Activated naive CD4-positive, alpha-beta T cell treated with anti-CD3 and anti-CD28 coated beads for 36 hours (primary cell): ENCODE data around the gene IL10RB. TPM values are rescaled to one million over a fixed set of nuclear protein-coding genes. Genes with fewer than 3 reads are reported as not detected.
"Not testable (repeated sequence)": the region's sequence is repeated elsewhere in the genome, so short reads cannot be mapped to it uniquely, and the experiment has no call there.

Experiments used
- CTCF ChIA-PET: fragments of 350-600 bp; sonication (Branson Sonifier 250); formaldehyde crosslinking; loops from one replicate; lab custom pipeline; 2021; ENCODE audit warnings: antibody characterized with exemption; lab: Charles Lee
- DNase-seq: peaks from one replicate; pipeline ENCODE4 v3.0.0-alpha.2; 2020
- H3K27ac Mint-ChIP-seq: one replicate; pipeline ENCODE4 v1.8.0; 2021; ENCODE audit warnings: mild to moderate bottlenecking, mixed read lengths
- H3K27me3 Mint-ChIP-seq: one replicate; pipeline ENCODE4 v1.8.0; 2021; ENCODE audit warnings: low read depth, mixed read lengths
- H3K36me3 Mint-ChIP-seq: one replicate; pipeline ENCODE4 v1.8.0; 2021; ENCODE audit warnings: low read depth, mixed read lengths
- H3K4me1 Mint-ChIP-seq: one replicate; pipeline ENCODE4 v1.8.0; 2021; ENCODE audit warnings: low read depth, mixed read lengths
- H3K4me3 Mint-ChIP-seq: one replicate; pipeline ENCODE4 v1.8.0; 2021; ENCODE audit warnings: mild to moderate bottlenecking, moderate library complexity, mixed read lengths
- H3K9me3 Mint-ChIP-seq: one replicate; pipeline ENCODE4 v1.8.0; 2021; ENCODE audit warnings: mixed read lengths
- intact Hi-C: fragments of 100-400 bp; cut with micrococcal nuclease; formaldehyde crosslinking; loops from one replicate; pipeline ENCODE4 v1.15.1; 2023
- total RNA-seq, 2 experiments: library from RNA; stranded (reverse); gene quantifications; one replicate each; pipeline ENCODE4 v1.2.3, GENCODE V29; 2021

IL10RB gene
- total RNA-seq: 10 to 100 TPM; 23.9 TPM

DNA sequence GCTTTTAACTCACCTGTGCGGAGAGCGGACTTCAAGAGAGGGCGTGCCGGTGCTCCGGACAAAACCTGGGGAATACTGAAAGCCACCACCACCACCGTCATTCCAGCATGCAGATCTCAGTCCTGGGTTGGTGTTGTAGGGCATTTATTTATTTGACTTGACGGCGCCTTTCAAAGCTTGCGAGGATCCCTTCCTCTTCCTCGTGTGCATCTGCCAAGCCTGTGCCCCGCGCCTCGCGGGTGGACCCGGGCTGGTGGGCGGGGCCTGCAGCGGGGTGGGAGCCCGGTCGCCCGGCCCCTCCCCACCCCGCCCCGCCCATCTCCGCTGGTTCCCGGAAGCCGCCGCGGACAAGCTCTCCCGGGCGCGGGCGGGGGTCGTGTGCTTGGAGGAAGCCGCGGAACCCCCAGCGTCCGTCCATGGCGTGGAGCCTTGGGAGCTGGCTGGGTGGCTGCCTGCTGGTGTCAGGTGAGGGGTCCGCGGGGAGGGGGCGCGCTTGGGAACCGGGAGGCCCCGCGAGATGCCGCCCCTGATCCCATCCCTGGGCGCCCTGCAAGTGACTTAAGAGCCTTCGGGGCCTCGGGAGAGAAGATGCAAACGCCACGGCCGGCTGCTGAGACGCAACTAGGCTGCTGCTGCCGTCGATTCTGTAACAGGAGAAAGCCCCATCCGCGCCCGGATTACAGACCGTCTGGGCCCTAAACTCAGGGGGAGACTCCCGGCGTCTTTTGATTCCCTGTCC, at the start of gene IL10RB:
TSS of gene IL10RB (plus strand) at position 318 of the 739 bp plus-strand sequence. CDS start at position 417, 99 bp downstream.
- Mint-ChIP-seq H3K27ac (peak within 1 kb of the TSS; percentile 95), H3K4me1 (peaks cover 49% of the 10 kb centered on the region), H3K27me3 (no peaks in the 10 kb centered on the region), H3K9me3 (no peaks in the 10 kb centered on the region), H3K36me3 (peaks cover 40% of the 10 kb centered on the region), H3K4me3 (peak within 1 kb of the TSS; percentile 99)
- peak; percentile 65 for DNase-seq
- intact Hi-C loops: loop anchor here (1.0 to 2.0 kb wide), 3 partner anchors 35 to 115 kb away; no protein-coding TSS in a partner anchor
- CTCF ChIA-PET: interaction anchor here (0.7 to 1.8 kb wide), 5 partner anchors 28 to 103 kb away, joined by 3 to 6 read pairs (median 4); partner anchors contain the start of gene IFNAR1

DNA sequence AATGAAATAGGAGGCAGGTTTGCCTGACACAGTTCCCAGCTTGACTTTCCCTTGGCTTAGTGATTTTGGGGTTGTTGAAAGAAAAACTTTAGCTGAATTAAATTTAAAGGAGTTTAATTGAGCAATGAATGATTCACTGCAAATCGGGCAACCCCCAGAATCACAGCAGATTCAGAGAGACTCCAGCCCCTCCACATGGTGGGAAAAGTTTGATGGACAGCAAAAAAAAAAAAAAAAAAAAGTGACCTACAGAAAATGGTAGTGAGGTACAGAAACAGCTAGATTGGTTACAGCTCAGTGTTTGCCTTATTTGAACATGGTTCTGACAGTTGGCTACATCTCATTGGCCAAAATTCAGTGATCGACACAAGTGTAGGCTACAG, 49.0 kb upstream of the IL10RB start:
- H3K4me1 Mint-ChIP-seq: peaks cover 66% of the 10 kb centered on the region
- no peaks in the 10 kb centered on the region for H3K27me3 Mint-ChIP-seq
- intact Hi-C loops: no loop called here
- H3K27ac Mint-ChIP-seq: no peak overlapping the region
- DNase-seq: no peak
- no peak overlapping the region for H3K4me3 Mint-ChIP-seq
- CTCF ChIA-PET: interaction anchor here (0.7 to 0.9 kb wide), 3 partner anchors 19 to 146 kb away, joined by 3 to 5 read pairs (median 4); no protein-coding TSS in a partner anchor
- H3K36me3 Mint-ChIP-seq: no peaks in the 10 kb centered on the region
- H3K9me3 Mint-ChIP-seq: peaks cover 7% of the 10 kb centered on the region

DNA sequence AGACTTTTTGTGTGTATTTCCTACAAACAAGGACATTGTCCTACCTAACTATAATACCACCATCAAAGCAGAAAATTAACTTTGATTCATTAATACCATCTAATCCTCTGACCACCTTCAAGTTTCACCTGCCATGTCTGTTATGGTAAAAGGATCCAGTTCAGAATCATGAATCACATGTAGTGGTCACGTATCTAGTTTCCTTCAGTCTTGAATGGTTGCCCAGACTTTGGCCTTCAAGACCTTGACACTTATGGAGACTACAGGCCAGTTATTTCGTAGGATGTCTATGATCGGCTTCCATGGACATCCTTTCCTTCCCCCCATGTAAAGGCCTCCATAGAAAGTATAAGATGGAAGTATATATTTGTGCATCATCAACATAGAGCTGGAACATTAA, 46.9 kb upstream of the IL10RB start:
- DNase-seq: no peak
- Mint-ChIP-seq H3K36me3 (no peaks in the 10 kb centered on the region), H3K9me3 (peaks cover 7% of the 10 kb centered on the region), H3K27ac (no peak overlapping the region), H3K4me1 (peaks cover 45% of the 10 kb centered on the region), H3K4me3 (no peak overlapping the region), H3K27me3 (no peaks in the 10 kb centered on the region)
- intact Hi-C loops: no loop called here
- CTCF ChIA-PET: interaction anchor here (1.1 kb wide), 1 partner anchor 142 kb away, joined by 3 read pairs; no protein-coding TSS in a partner anchor

DNA sequence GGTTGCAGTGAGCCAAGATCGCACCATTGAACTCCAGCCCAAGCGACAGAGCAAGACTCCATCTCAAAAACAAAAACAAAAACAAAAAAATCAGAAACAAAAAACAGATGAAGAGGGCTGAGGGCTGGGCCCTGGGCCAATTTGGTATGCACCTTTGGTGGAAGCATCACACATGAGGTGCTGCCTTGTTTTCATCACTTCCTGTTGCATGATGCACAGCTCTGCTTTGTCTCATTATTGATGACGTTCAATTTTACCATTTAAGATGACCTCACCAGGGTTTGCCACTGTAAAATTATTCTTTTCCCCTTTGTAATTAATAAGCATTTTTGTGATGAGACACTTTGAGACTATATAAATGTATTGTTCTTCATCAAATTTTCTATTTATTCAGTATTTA, 46.2 kb upstream of the IL10RB start:
- DNase-seq: no peak
- no peaks in the 10 kb centered on the region for H3K36me3 Mint-ChIP-seq
- no peaks in the 10 kb centered on the region for H3K27me3 Mint-ChIP-seq
- no peak overlapping the region for H3K27ac Mint-ChIP-seq
- no peak overlapping the region for H3K4me3 Mint-ChIP-seq
- peaks cover 7% of the 10 kb centered on the region for H3K9me3 Mint-ChIP-seq
- peaks cover 40% of the 10 kb centered on the region for H3K4me1 Mint-ChIP-seq
- CTCF ChIA-PET: interaction anchor here (0.9 kb wide), 1 partner anchor 185 kb away, joined by 3 read pairs; no protein-coding TSS in a partner anchor
- intact Hi-C loops: no loop called here

DNA sequence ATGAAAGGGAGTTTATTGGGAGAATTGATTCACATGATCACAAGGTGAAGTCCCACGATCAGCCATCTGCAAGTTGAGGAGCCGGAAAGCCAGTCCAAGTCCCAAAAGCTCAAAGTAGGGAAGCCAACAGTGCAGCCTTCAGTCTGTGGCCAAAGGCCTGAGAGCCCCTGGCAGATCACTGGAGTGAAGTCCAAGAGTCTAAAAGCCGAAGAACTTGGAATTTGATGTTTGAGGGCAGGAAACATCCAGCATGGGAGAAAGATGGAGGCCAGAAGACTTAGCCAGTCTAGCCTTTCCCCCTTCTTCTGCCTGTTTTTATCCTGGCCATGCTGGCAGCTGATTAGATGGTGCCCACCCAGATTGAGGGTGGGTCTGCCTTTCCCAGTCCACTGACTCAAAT, 40.8 kb upstream of the IL10RB start:
- CTCF ChIA-PET: interaction anchor here (0.8 kb wide), 1 partner anchor 41 kb away, joined by 4 read pairs; no protein-coding TSS in a partner anchor
- H3K4me1 Mint-ChIP-seq: peaks cover 23% of the 10 kb centered on the region
- intact Hi-C loops, H3K4me3 Mint-ChIP-seq, DNase-seq, H3K9me3 Mint-ChIP-seq, H3K27ac Mint-ChIP-seq, H3K36me3 Mint-ChIP-seq, H3K27me3 Mint-ChIP-seq: not testable (repeated sequence)

DNA sequence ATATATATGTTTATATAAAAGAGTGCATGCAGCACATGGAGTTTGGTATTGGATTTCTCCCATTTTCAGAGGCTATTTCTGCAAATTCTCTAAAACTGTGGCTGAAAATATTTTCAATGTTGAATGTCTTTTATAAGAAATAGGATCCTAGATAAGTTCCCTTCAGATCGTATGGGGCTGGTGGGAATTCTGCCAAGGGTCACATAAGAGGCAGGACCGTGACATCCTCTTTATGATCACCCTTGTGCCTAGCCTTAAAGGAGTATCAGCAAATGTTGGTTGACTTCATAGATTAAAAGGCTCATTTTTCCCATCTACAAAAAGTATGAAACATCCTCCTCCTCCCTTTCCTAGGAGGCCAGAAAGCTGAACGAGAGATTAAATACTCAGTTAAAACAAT, 37.7 kb upstream of the IL10RB start:
- DNase-seq: no peak
- no peak overlapping the region for H3K27ac Mint-ChIP-seq
- H3K4me1 Mint-ChIP-seq: peaks cover 40% of the 10 kb centered on the region
- intact Hi-C loops: no loop called here
- CTCF ChIA-PET: no interaction called here
- no peaks in the 10 kb centered on the region for H3K9me3 Mint-ChIP-seq
- peaks cover 10% of the 10 kb centered on the region for H3K36me3 Mint-ChIP-seq
- no peak overlapping the region for H3K4me3 Mint-ChIP-seq
- no peaks in the 10 kb centered on the region for H3K27me3 Mint-ChIP-seq

DNA sequence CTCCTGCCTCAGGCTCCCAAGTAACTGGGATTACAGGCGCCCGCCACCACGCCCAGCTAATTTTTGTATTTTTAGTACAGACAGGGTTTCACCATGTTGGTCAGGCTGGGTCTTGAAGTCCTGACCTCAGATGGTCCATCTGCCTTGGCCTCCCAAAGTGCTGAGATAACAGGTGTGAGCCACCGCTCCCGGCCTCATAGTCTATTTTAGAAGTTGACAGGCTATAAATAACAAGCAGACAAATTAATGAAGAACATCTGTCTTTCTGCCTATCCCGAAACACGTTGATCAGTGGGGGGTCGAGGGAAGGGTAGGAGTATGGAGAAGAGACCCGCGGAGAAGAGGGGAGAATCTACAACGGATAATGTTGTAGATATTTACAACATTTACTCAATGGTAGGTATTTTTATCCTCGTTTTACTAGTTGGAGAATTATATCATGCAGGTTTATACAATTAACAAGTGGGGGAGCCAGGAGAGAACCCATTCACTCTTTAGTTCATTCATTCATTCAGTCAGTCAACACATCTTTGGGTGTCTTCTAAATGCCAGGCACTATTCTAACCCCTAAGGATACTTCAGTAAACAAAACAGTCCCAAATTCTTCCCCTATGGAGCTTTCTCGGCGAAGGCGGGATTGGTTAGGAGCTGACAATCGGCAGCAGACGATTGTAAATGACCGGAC, 36.9 kb upstream of the IL10RB start:
- H3K4me3 Mint-ChIP-seq: peak overlapping the region; percentile 89
- intact Hi-C loops: no loop called here
- no peaks in the 10 kb centered on the region for H3K27me3 Mint-ChIP-seq
- H3K9me3 Mint-ChIP-seq: no peaks in the 10 kb centered on the region
- H3K36me3 Mint-ChIP-seq: peaks cover 10% of the 10 kb centered on the region
- no peak for DNase-seq
- CTCF ChIA-PET: no interaction called here
- peaks cover 45% of the 10 kb centered on the region for H3K4me1 Mint-ChIP-seq
- peak overlapping the region; percentile 77 for H3K27ac Mint-ChIP-seq

DNA sequence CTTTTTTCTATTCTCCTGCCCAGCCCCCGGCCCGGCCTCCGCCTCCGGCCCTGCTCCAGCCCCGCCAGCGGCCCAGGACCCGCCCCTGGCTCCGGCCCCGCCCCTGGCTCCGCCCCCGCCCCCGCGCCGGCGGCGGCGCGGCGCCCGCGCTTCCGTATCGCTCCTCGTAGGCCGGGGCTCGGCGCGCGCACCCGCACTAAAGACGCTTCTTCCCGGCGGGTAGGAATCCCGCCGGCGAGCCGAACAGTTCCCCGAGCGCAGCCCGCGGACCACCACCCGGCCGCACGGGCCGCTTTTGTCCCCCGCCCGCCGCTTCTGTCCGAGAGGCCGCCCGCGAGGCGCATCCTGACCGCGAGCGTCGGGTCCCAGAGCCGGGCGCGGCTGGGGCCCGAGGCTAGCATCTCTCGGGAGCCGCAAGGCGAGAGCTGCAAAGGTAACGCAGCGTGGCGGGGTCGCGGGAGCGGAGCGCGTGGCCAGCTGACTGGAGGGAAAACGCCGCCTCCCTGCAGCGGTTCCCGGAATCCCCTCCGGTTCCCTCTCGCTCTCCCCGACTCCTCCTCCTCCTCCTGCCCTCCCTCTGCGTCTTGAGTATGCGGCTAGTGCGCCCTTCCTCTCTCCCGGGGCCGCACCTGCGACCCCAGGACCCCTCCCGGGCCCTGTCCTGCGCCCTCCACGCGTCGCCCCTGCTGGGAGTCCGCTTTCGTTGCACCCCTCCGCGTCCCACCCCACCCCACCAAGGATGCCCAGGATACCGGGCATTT, 36.2 kb upstream of the IL10RB start, which contains the start of gene IFNAR2:
TSS of gene IFNAR2 (plus strand) at position 155 of the 761 bp plus-strand sequence. CDS start 11,985 bp downstream, outside the sequence.
- Mint-ChIP-seq H3K4me3 (peak within 1 kb of the TSS; percentile 89), H3K27ac (peak within 1 kb of the TSS; percentile 92), H3K36me3 (peaks cover 10% of the 10 kb centered on the region), H3K4me1 (peaks cover 52% of the 10 kb centered on the region), H3K27me3 (no peaks in the 10 kb centered on the region), H3K9me3 (no peaks in the 10 kb centered on the region)
- CTCF ChIA-PET: interaction anchor here (0.6 kb wide), 1 partner anchor 553 kb away, joined by 3 read pairs; no protein-coding TSS in a partner anchor
- intact Hi-C loops: loop anchor here (2.0 to 10.0 kb wide), 4 partner anchors 15 to 745 kb away; partner anchors contain the start of genes GART, PAXBP1 and SON
- DNase-seq: peak; percentile 73

DNA sequence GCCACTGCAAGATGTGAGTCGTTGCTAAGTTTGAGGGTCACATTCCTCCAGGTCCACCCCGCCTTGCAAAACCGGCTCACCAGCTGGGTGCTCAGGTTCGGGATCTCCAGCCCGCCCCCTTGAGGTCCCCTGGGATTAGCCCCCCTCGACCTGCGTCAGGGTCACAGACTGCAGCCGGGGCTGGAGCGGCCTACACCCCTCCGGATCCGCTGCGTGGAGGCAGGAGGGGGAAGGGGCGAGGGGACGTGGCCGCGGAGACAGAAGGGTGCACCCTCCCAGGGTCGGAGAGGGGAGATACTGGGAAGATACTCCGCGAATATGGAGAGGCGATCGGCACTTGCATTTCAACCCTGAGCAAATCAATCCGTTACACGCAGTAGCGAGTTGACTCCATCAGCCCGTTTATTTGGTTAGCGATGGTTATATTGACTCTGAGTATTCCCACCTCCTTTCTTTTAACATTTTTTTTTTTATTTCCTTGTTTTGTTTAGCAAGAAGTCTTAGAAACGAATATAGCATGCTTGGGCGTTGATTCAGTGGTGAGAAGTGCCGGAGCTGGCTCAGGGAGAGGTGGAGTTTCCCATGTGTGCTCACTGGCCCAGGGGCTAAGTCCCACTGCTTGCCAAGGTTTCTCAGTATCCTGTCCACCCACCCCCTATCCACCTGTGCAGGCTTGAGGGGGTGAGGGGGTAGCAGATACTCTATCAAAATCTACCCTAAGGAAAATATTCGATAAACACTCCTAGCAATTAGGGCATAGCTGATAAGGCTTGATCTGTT, 35.4 kb upstream of the IL10RB start:
- H3K4me1 Mint-ChIP-seq: peaks cover 57% of the 10 kb centered on the region
- H3K9me3 Mint-ChIP-seq: no peaks in the 10 kb centered on the region
- H3K27ac Mint-ChIP-seq: peak overlapping the region; percentile 92
- no peaks in the 10 kb centered on the region for H3K27me3 Mint-ChIP-seq
- H3K36me3 Mint-ChIP-seq: peaks cover 10% of the 10 kb centered on the region
- peak; percentile 47 for DNase-seq
- intact Hi-C loops: loop anchor here (1.0 to 10.0 kb wide), 13 partner anchors 9 to 744 kb away; partner anchors contain the start of genes GART, IFNAR1, IL10RB and PAXBP1
- CTCF ChIA-PET: interaction anchor here (0.6 kb wide), 1 partner anchor 554 kb away, joined by 3 read pairs; no protein-coding TSS in a partner anchor
- peak overlapping the region; percentile 89 for H3K4me3 Mint-ChIP-seq

DNA sequence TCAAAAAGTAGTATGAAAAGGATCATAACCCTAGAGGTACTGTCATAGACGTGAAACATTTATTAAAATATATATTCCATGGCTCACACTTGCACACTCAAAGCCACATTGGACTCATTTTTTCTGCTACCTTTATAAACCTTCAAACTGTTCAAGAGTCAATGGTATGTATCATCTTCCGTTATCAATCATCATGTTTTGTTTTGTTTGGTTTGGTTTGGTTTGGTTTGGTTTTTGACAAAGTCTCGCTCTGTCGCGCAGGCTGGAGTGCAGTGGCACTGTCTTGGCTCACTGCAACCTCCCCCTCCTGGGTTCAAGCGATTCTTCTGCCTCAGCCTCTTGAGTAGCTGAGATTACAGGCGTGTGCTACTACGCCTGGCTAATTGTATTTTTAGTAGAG, 34.6 kb upstream of the IL10RB start:
- Mint-ChIP-seq H3K36me3 (peaks cover 12% of the 10 kb centered on the region), H3K27ac (peak overlapping the region; percentile 92), H3K27me3 (no peaks in the 10 kb centered on the region), H3K9me3 (no peaks in the 10 kb centered on the region), H3K4me1 (peaks cover 62% of the 10 kb centered on the region), H3K4me3 (peak overlapping the region; percentile 89)
- CTCF ChIA-PET: no interaction called here
- intact Hi-C loops: loop anchor here (1.0 to 10.0 kb wide), 13 partner anchors 8 to 743 kb away; partner anchors contain the start of genes GART, IFNAR1, IL10RB and PAXBP1
- DNase-seq: peak; percentile 81
